Panc1 (cell line): ENCODE measurements around the gene OTOGL.

ENCODE experiments used
- POLR2AphosphoS5 ChIP-seq: IDR thresholded peaks from 2 replicates; pipeline ENCODE4 v1.6.1; 2012; ENCODE audit warnings: mild to moderate bottlenecking, low read depth, low read length, moderate library complexity
- TF ChIP-seq, protein P1 (sequence below): fragments of 450-650 bp; IDR thresholded peaks from 2 replicates; pipeline ENCODE4 v1.5.1; 2017; ENCODE audit warnings: mild to moderate bottlenecking
- TF ChIP-seq, protein P2 (sequence below), 2 experiments: IDR thresholded peaks; 2 replicates each; pipeline ENCODE4 v1.6.1; 2011 to 2012; ENCODE audit warnings: low read depth in 2 of 2, control low read depth in 1 of 2, low read length in 1 of 2, mild to moderate bottlenecking in 1 of 2, moderate library complexity in 1 of 2; ENCODE audit not compliant: insufficient read depth in 1 of 2

DNA sequence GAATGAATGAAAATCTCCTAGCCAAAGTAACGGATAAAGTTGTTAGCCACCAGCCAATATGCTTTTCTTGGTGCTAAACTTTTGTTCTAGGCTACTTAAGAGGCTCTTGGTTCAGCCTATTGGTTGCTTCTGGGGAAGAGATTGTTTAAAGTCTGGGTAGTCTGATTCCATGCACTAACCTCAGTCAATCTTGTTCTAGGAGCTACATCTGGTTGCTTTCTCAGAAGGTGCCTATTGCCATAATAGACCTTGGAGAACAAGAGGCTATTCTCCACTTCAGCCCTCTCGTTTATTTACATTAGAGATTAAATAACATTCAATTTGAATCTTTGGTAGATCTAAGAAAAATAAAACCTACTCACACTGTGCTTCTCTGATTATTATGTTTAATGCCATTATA, 40.8 kb upstream of the OTOGL start:
- no peak for TF ChIP-seq POLR2AphosphoS5
- TF ChIP-seq, protein P1, sequence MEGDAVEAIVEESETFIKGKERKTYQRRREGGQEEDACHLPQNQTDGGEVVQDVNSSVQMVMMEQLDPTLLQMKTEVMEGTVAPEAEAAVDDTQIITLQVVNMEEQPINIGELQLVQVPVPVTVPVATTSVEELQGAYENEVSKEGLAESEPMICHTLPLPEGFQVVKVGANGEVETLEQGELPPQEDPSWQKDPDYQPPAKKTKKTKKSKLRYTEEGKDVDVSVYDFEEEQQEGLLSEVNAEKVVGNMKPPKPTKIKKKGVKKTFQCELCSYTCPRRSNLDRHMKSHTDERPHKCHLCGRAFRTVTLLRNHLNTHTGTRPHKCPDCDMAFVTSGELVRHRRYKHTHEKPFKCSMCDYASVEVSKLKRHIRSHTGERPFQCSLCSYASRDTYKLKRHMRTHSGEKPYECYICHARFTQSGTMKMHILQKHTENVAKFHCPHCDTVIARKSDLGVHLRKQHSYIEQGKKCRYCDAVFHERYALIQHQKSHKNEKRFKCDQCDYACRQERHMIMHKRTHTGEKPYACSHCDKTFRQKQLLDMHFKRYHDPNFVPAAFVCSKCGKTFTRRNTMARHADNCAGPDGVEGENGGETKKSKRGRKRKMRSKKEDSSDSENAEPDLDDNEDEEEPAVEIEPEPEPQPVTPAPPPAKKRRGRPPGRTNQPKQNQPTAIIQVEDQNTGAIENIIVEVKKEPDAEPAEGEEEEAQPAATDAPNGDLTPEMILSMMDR, result no peak
- TF ChIP-seq, protein P2, sequence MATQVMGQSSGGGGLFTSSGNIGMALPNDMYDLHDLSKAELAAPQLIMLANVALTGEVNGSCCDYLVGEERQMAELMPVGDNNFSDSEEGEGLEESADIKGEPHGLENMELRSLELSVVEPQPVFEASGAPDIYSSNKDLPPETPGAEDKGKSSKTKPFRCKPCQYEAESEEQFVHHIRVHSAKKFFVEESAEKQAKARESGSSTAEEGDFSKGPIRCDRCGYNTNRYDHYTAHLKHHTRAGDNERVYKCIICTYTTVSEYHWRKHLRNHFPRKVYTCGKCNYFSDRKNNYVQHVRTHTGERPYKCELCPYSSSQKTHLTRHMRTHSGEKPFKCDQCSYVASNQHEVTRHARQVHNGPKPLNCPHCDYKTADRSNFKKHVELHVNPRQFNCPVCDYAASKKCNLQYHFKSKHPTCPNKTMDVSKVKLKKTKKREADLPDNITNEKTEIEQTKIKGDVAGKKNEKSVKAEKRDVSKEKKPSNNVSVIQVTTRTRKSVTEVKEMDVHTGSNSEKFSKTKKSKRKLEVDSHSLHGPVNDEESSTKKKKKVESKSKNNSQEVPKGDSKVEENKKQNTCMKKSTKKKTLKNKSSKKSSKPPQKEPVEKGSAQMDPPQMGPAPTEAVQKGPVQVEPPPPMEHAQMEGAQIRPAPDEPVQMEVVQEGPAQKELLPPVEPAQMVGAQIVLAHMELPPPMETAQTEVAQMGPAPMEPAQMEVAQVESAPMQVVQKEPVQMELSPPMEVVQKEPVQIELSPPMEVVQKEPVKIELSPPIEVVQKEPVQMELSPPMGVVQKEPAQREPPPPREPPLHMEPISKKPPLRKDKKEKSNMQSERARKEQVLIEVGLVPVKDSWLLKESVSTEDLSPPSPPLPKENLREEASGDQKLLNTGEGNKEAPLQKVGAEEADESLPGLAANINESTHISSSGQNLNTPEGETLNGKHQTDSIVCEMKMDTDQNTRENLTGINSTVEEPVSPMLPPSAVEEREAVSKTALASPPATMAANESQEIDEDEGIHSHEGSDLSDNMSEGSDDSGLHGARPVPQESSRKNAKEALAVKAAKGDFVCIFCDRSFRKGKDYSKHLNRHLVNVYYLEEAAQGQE (IDR thresholded peaks at IDR 0.05; ENCODE audit: insufficient read depth in 1 of 2, low read depth in 2 of 2, low read length in 1 of 2), result no peak
